ENCODE measurements around the gene ASB16. TPM values are rescaled to one million over a fixed set of nuclear protein-coding genes. Genes with fewer than 3 reads are reported as not detected.

The ASB16 gene
- total and polyA plus RNA-seq, 4 donors = 0.02 to 0.37 (median 0.08) TPM; not detected in 1

DNA sequence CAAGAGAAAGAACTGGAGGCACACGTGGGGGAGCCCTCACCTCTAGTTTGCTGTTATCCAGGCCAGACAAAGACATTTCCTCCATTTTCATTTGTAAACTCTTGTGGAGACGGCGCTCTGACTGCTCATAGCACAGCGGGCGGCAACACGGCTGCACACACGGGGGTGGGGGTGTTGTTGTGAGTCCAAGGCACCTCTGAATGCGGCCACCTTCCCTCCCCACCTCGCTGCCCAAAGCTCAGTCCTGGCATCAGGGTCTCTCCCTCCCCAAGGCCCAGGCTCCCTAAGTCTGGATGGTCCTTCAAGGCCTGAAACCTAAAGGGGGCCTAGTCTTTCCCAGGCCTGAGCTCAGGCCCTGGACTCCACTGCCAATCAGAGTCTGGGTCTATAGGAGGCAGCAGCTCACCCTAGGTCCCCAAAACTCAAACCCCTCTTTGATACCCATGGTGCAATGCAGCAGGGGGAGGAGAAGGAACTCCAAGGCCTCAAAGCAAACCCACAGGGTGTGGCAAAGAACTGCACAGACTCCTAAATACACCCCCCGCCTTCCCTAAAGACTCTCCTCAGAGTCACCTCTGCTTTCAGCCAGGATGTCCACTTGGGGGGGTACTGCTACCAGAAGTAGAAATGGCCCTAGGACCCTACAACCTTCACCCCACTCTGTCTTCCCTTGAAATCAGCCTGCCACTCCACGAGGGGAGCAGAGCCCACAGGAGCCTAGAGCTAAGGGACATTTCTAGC lies 27.6 kb downstream of the ASB16 start:
- H3K9me3 ChIP-seq (ENCODE audit: control insufficient read depth in 4 of 4, low read length in 3 of 4) = no peaks in the 10 kb centered on the region
- peaks cover 8 to 31% (median 25%) of the 10 kb centered on the region in 4 donors for H3K36me3 ChIP-seq (ENCODE audit: control insufficient read depth in 4 of 4, insufficient read depth in 3 of 4, low read depth in 1 of 4, low read length in 3 of 4)
- peak overlapping the region; percentile 72 to 73 for H3K9ac ChIP-seq (ENCODE audit: low read depth in 1 of 2, low read length in 2 of 2)
- WGBS = 74% methylated on average over 11 of the region's 11 CpGs
- H3K27ac ChIP-seq (ENCODE audit: low read depth in 1 of 2, low read length in 2 of 2) = peak overlapping the region; percentile 85 to 87
- DNase-seq (ENCODE audit: low spot score) = no peak
- TF ChIP-seq, protein P1, sequence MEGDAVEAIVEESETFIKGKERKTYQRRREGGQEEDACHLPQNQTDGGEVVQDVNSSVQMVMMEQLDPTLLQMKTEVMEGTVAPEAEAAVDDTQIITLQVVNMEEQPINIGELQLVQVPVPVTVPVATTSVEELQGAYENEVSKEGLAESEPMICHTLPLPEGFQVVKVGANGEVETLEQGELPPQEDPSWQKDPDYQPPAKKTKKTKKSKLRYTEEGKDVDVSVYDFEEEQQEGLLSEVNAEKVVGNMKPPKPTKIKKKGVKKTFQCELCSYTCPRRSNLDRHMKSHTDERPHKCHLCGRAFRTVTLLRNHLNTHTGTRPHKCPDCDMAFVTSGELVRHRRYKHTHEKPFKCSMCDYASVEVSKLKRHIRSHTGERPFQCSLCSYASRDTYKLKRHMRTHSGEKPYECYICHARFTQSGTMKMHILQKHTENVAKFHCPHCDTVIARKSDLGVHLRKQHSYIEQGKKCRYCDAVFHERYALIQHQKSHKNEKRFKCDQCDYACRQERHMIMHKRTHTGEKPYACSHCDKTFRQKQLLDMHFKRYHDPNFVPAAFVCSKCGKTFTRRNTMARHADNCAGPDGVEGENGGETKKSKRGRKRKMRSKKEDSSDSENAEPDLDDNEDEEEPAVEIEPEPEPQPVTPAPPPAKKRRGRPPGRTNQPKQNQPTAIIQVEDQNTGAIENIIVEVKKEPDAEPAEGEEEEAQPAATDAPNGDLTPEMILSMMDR (IDR thresholded peaks at IDR 0.05; ENCODE audit: low read depth, low read length, missing input control) = no peak
- TF ChIP-seq HNF4G (IDR thresholded peaks at IDR 0.05) = no peak
- TF ChIP-seq SP1 (IDR thresholded peaks at IDR 0.05) = no peak
- TF ChIP-seq GABPA (IDR thresholded peaks at IDR 0.05 in 1 of 2, conservative IDR thresholded peaks at IDR 0.05 in 1 of 2) = no peak
- no peaks in the 10 kb centered on the region for H3K27me3 ChIP-seq (ENCODE audit: control insufficient read depth in 4 of 4, insufficient read depth in 4 of 4, low read length in 3 of 4)
- peak overlapping the region; percentile 8 to 89 (median 74) for H3K4me3 ChIP-seq (ENCODE audit: low read depth in 1 of 3, low read length in 3 of 3)
- peaks cover 6 to 14% (median 12%) of the 10 kb centered on the region in 4 donors for H3K4me1 ChIP-seq (ENCODE audit: control insufficient read depth in 4 of 4, insufficient read depth in 4 of 4, low read length in 3 of 4)

DNA sequence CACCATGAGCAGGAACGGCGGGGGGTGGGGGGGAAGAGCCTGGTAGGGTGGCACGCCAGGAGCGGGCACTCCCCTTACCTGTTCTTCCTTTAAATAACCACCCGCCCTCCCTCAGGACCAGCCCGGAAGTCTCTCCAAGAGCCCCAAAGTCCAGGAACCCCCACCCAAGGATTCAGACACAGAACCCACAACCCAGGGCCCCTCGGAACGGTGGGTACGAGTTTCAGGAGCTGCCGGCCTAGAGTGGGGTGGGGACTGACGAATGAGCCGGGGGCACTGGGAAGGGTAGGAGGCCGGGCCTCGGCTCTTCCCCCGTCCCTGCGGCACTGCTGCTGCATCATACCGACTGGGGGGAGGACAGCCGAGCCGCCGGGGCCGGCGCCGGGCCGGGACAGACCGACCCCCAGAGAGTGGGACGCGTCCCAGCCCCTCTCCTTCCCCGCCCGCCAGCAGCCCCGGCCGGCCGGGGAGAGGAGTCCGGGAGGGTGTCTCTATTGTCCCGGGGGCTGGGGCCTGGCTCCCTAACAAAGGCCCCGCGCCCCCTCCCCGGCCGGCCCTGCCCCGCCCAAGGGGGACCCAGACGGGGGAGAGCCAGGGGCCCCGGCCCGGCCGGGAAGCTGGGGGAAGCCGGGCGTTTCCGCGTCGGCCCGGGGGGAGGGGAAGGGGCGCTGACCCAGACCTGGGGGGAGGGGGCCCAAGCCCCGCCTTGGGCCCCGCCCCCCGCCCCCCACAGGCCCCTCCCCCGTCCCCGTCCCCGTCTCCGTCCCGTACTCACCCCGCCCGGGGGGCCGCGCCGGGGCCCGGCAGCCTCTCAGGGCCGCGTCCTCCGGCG lies 28.4 kb downstream of the ASB16 start:
- no peak for TF ChIP-seq HNF4A (conservative IDR thresholded peaks at IDR 0.05)
- TF ChIP-seq SP1 (IDR thresholded peaks at IDR 0.05) = no peak
- TF ChIP-seq, protein P2, sequence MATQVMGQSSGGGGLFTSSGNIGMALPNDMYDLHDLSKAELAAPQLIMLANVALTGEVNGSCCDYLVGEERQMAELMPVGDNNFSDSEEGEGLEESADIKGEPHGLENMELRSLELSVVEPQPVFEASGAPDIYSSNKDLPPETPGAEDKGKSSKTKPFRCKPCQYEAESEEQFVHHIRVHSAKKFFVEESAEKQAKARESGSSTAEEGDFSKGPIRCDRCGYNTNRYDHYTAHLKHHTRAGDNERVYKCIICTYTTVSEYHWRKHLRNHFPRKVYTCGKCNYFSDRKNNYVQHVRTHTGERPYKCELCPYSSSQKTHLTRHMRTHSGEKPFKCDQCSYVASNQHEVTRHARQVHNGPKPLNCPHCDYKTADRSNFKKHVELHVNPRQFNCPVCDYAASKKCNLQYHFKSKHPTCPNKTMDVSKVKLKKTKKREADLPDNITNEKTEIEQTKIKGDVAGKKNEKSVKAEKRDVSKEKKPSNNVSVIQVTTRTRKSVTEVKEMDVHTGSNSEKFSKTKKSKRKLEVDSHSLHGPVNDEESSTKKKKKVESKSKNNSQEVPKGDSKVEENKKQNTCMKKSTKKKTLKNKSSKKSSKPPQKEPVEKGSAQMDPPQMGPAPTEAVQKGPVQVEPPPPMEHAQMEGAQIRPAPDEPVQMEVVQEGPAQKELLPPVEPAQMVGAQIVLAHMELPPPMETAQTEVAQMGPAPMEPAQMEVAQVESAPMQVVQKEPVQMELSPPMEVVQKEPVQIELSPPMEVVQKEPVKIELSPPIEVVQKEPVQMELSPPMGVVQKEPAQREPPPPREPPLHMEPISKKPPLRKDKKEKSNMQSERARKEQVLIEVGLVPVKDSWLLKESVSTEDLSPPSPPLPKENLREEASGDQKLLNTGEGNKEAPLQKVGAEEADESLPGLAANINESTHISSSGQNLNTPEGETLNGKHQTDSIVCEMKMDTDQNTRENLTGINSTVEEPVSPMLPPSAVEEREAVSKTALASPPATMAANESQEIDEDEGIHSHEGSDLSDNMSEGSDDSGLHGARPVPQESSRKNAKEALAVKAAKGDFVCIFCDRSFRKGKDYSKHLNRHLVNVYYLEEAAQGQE (IDR thresholded peaks at IDR 0.05) = no peak
- no peak for TF ChIP-seq TAF1 (conservative IDR thresholded peaks at IDR 0.05)
- TF ChIP-seq RAD21 (IDR thresholded peaks at IDR 0.05) = no peak
- TF ChIP-seq GABPA (IDR thresholded peaks at IDR 0.05 in 1 of 2, conservative IDR thresholded peaks at IDR 0.05 in 1 of 2) = no peak
- TF ChIP-seq JUND (IDR thresholded peaks at IDR 0.05) = no peak
- no peak for TF ChIP-seq HNF4G (IDR thresholded peaks at IDR 0.05)
- TF ChIP-seq, protein P3, sequence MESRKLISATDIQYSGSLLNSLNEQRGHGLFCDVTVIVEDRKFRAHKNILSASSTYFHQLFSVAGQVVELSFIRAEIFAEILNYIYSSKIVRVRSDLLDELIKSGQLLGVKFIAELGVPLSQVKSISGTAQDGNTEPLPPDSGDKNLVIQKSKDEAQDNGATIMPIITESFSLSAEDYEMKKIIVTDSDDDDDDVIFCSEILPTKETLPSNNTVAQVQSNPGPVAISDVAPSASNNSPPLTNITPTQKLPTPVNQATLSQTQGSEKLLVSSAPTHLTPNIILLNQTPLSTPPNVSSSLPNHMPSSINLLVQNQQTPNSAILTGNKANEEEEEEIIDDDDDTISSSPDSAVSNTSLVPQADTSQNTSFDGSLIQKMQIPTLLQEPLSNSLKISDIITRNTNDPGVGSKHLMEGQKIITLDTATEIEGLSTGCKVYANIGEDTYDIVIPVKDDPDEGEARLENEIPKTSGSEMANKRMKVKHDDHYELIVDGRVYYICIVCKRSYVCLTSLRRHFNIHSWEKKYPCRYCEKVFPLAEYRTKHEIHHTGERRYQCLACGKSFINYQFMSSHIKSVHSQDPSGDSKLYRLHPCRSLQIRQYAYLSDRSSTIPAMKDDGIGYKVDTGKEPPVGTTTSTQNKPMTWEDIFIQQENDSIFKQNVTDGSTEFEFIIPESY (IDR thresholded peaks at IDR 0.05) = no peak
- TF ChIP-seq, protein P4, sequence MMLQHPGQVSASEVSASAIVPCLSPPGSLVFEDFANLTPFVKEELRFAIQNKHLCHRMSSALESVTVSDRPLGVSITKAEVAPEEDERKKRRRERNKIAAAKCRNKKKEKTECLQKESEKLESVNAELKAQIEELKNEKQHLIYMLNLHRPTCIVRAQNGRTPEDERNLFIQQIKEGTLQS (IDR thresholded peaks at IDR 0.05) = no peak
- no peak for TF ChIP-seq FOXA2 (IDR thresholded peaks at IDR 0.05)
- TF ChIP-seq, protein P5, sequence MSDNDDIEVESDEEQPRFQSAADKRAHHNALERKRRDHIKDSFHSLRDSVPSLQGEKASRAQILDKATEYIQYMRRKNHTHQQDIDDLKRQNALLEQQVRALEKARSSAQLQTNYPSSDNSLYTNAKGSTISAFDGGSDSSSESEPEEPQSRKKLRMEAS (IDR thresholded peaks at IDR 0.05) = no peak
- TF ChIP-seq FOXA1 (IDR thresholded peaks at IDR 0.05) = no peak
- under 1% methylated on average over 66 of the region's 68 CpGs for WGBS
- Histone ChIP-seq H3K27ac (ENCODE audit: low read depth in 1 of 2, low read length in 2 of 2) (peak overlapping the region; percentile 87 to 88), H3K4me1 (ENCODE audit: control insufficient read depth in 4 of 4, insufficient read depth in 4 of 4, low read length in 3 of 4) (peaks cover 6 to 14% (median 12%) of the 10 kb centered on the region in 4 donors), H3K36me3 (ENCODE audit: control insufficient read depth in 4 of 4, insufficient read depth in 3 of 4, low read depth in 1 of 4, low read length in 3 of 4) (peaks cover 2 to 23% (median 20%) of the 10 kb centered on the region in 4 donors), H3K4me3 (ENCODE audit: low read depth in 1 of 3, low read length in 3 of 3) (peak overlapping the region; percentile 51 to 89 (median 74)), H3K9ac (ENCODE audit: low read depth in 1 of 2, low read length in 2 of 2) (peak overlapping the region; percentile 72 to 73), H3K9me3 (ENCODE audit: control insufficient read depth in 4 of 4, low read length in 3 of 4) (no peaks in the 10 kb centered on the region), H3K27me3 (ENCODE audit: control insufficient read depth in 4 of 4, insufficient read depth in 4 of 4, low read length in 3 of 4) (no peaks in the 10 kb centered on the region)
- DNase-seq (ENCODE audit: low spot score) = peak; percentile 70

Data from liver (tissue), 9 donors.